GM12875 (cell line): Measurements from ENCODE around the gene PPM1N.
A peak's percentile ranks its signal among the peaks of the same experiment; 100 is the strongest.

Source experiments
- H3K4me3 ChIP-seq: one replicate; pipeline ENCODE4 v1.5.1; 2011; ENCODE audit warnings: low read depth, low read length, control low read depth
- CTCF ChIP-seq: IDR thresholded peaks from 2 replicates; pipeline ENCODE4 v1.5.1; 2011; ENCODE audit warnings: low read depth, mild to moderate bottlenecking, control low read depth, inconsistent platforms, low read length, moderate library complexity, borderline replicate concordance; ENCODE audit not compliant: insufficient read depth

PPM1N gene

DNA sequence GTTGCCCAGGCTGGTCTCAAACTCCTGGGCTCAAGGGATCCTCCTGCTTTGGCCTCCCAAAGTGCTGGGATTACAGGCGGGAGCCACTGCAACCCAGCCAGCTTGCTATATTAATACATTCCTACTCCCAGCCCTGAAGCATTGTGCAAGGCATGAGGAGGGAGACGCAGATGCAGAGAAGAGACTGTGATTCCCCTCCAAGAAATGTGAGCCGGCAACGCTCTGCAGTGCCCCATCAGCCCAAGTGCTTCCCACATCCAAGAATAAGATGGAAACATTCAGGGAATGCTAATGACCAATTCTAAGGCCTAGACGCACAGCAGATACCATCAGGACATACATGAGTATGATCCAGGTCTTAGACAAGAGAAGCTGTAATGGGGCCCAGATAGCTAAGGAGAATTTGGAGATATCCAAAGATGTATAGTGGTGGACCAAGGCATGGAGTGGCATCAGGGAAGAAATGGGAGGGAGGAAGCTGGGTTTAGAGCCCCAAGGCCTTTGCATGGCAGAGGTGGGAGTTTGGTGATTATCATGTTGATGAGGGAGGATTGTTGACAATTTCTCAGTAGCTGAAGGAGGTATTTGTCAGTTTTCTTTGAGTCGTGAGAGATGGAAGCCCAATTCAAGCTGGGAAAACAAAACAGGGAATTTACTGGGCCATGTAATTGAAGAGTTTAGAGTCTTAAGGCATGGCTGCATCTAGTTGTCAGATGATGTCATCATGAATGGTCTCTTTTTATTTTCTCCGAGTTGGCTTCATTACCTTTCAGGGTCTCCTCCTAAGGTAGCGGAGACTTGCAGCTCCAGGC lies 2.9 kb downstream of the PPM1N start:
- no peak for TF ChIP-seq CTCF
- no peak overlapping the region for H3K4me3 ChIP-seq

- TF ChIP-seq CTCF: no peak
- H3K4me3 ChIP-seq: no peak overlapping the region
Observed at GRCh38 chr19:45501730-45502014, 3.4 kb downstream of the PPM1N start.

GRCh38 chr19:45502111-45502510 lies 3.9 kb downstream of the PPM1N start:
- no peak for TF ChIP-seq CTCF
- no peak overlapping the region for H3K4me3 ChIP-seq

DNA sequence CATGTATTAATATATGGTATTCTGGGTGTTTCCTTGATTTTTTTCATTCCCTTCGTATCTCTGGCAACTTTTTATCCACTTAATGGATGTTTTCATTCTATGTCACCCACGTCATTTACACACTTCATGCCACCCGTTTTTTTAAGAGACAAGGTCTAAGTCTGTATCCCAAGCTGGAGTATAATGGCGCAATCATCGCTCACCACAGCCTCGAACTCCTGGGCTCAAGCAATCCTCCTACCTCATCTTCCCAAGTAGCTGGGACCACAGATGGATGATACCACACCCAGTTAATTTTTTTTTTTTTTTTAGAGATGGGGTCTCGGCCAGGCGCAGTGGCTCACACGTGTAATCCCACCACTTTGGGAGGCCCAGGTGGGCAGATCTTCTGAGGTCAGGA lies 5.7 kb downstream of the PPM1N start:
- H3K4me3 ChIP-seq: no peak overlapping the region
- no peak for TF ChIP-seq CTCF

GRCh38 chr19:45505151-45505995 lies 7.1 kb downstream of the PPM1N start:
- H3K4me3 ChIP-seq: no peak overlapping the region
- TF ChIP-seq CTCF: no peak

GRCh38 chr19:45505996-45506245 lies 7.7 kb downstream of the PPM1N start:
- peak overlapping the region; percentile 87 for H3K4me3 ChIP-seq
- TF ChIP-seq CTCF: no peak
